ENCODE measurements around the gene CD74.

DNA sequence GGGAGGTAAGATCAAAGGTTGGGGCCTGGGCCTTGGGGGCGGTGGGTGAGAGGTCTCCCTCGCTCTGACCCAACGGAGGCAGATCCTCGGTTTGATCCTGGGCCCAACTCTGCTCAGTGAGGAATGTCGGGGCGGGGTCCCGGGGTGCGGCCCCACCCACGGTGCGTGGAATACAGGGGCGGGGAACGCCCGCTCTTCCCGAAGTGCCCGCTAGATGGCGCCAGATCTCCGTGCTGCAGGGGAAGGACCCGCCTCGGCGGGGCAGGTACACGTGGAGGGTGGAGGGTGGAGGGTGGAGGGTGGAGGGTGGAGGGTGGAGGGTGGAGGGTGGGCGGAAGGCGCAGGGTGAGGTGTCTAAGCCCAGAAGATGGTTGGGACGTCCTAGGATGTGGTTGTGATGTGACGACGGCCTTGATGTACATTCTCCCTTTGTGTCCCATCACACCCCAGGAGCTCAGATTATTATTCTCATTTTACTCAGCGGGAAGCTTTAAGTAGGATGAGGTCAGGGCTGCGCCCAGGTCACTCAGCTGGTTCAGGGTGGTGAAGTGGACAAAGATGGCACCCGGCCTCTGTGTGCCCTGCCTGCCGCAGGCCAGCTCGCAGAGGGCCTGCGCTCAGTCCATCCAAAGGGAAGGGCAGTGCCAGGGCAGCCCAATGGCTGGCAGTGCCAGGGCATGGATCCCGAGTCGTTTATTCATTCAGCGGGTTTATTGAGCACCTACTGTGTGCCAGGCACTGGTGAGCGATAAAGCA is 46.3 kb upstream of the CD74 start:
- TF ChIP-seq, protein P1, sequence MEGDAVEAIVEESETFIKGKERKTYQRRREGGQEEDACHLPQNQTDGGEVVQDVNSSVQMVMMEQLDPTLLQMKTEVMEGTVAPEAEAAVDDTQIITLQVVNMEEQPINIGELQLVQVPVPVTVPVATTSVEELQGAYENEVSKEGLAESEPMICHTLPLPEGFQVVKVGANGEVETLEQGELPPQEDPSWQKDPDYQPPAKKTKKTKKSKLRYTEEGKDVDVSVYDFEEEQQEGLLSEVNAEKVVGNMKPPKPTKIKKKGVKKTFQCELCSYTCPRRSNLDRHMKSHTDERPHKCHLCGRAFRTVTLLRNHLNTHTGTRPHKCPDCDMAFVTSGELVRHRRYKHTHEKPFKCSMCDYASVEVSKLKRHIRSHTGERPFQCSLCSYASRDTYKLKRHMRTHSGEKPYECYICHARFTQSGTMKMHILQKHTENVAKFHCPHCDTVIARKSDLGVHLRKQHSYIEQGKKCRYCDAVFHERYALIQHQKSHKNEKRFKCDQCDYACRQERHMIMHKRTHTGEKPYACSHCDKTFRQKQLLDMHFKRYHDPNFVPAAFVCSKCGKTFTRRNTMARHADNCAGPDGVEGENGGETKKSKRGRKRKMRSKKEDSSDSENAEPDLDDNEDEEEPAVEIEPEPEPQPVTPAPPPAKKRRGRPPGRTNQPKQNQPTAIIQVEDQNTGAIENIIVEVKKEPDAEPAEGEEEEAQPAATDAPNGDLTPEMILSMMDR (IDR thresholded peaks at IDR 0.05; ENCODE audit: insufficient read depth, low read length, poor library complexity, severe bottlenecking): peak; percentile 62
- TF ChIP-seq EZH2phosphoT487 (conservative IDR thresholded peaks at IDR 0.05; ENCODE audit: low read length): no peak

All from SU-DHL-6 (cell line).